ENCODE measurements around the gene TAPT1.

The TAPT1 gene

DNA sequence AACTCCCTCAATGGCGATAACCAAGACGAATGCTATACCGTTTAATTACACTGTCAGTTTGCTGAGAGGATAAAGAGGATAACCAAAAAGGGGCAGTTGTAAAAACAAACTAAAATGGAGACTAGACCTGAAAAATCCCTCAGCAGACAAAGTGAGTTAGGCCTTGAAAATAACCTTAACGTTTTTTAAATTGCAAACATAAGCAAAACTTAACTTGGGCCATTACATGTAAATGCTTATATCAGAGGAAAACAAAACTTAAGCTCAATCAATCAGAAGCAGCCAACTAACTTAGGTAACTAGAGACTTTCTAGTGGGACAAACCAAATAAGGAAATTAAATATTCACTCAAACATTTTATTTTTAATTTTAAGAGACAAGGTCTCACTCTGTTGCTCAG lies 17.0 kb upstream of the TAPT1 start:
- DNase-seq = no peak

DNA sequence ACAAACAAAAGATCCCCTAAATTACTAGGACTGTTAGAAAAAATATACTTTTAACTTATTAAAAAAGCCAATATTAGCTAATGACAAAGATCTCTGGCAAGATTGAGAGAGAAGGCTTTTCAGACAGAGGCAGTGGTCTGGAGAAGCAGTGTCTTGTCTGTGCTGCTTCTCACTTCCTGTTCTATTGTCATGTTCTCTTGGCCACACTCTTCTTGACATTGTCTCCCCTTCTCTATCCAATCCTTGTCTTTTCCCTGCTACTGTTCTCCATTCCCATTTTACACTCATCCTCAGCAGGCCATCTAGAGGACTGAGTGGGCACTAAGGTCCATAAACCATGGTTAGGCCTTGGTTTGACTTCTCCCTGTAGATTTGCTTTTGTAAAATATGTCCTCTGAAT lies 14.0 kb upstream of the TAPT1 start:
- no peak for DNase-seq

DNA sequence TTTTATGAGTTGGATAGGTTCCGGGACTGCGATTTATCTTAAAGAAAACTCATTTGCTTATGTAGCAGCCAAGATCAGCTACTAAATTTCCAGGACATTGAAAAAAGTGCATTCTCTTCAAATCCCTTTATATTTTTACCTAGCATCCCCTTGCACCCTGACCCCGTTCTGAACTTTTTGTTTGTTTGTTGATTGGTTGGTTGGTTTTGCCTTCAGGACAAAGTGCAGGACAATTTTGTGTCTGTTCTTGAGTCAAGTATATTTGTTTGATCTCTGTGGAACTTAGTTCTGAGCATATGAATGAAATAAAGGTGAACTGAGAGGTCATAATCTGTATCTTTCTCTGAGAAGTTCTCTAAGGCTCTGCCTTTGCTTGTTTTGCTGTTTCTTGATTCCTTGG lies 12.8 kb upstream of the TAPT1 start:
- DNase-seq = no peak

DNA sequence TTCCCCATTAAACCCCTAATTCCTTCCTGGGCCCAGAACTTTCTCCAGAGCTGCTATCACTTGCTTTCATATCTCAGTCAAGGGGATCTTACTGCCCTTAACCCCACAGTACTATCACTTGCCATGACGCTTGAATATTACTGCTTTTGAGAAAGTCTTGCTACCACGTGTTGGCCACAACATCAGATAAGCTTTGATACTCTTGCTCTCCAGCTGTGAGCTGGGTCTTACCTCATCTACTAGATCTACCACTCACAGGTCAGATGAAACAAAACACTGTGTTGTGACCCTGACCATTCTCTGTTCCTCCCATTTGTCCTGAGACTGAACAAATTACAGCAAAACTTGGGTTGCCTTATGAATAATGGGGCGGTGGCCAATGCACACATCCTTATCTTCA lies 12.1 kb upstream of the TAPT1 start:
- no peak for DNase-seq

DNA sequence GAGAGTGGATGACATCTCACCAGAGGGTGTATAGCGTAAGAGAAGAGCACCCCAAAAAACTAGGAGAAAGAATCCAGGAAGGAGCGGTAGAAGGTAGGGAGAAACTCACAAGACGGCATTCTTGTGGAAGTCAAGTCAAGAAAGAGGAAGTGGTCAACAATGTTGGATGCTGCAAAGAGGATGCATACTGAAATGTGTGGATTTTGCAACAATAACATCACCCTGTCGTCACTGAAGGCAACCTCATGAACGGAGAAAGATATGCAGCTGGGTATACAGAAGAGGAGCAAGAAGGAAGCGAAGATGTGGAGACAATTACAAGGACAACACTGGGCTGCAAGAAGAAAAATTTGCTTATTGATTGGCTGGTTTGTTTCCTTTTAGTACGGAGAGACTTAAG lies 11.4 kb upstream of the TAPT1 start:
- no peak for DNase-seq

DNA sequence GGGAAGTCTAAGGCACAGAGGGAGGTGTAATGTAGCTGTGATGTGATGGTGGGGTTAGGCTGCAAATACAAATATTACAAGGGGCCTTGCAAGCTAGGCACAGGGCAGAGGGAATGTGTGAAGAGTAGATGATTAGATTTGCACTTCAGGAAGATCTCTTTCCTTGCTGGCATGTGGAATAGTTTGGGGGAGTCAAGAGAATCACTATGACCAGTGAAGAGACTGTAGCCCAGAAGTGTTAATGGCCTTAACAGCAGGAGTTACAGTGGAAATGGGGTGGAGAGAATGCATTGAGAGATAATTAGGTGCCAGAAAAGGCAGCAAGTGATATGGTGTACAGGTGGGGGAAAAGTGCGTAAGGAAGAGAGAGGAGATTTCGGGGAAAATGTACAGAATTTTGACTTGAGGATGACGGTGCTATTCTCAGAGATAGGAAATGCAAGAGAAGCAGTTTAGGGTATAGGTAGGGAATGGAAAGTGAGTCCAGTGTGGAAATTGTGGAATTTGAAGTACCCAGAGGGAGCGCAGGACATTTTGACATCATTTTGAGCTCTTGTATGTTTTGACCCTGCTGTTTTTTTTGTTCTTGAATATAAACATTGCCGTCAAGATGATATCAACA lies 10.2 kb upstream of the TAPT1 start:
- DNase-seq = no peak

DNA sequence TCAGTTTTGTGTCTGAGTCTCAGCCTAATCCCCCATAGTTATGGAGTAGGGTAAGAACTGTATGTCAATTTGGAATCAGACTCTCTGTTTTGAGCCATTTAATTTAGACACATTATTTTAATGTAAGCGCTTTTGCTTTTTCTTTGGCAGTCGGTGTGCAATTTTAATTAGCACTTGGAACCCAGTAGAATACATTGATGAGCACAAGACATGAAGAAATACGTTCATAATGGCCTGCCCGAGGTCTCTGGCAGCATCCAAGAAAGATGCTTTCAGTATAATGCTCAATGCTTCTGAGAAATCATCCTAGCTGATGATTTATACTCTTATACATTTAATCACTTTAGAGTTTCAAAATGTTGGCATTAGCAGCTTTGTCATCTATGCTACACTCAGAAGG lies 8.9 kb upstream of the TAPT1 start:
- no peak for DNase-seq

DNA sequence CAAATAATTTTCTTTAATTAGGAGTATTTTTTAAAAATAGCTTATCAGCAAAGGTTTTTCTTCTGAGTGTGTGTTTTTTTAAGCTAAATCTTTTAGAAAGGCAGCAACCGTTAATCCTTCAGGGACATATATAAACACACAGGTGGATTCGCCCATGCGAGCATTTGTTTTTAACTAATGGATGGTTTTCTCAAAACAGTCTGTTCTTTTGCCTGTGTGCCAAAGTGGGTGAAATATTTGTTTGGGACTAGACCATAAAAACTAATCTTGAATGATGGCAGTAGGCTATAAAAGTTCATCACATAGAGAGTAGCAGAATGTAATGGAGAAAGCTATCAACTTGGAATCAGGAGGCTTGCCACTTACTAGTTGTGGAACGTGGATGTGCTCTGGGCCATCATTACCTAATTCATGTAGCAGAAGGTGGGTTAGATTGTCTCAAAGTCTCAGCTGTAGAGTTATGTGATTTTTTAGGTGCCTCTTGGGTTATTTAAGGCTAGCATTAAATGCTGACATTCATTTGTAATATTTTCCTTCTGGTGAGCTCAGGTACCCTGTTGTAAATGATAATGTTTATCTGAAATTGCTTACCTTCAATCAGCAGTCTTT lies 7.4 kb upstream of the TAPT1 start:
- DNase-seq = no peak

DNA sequence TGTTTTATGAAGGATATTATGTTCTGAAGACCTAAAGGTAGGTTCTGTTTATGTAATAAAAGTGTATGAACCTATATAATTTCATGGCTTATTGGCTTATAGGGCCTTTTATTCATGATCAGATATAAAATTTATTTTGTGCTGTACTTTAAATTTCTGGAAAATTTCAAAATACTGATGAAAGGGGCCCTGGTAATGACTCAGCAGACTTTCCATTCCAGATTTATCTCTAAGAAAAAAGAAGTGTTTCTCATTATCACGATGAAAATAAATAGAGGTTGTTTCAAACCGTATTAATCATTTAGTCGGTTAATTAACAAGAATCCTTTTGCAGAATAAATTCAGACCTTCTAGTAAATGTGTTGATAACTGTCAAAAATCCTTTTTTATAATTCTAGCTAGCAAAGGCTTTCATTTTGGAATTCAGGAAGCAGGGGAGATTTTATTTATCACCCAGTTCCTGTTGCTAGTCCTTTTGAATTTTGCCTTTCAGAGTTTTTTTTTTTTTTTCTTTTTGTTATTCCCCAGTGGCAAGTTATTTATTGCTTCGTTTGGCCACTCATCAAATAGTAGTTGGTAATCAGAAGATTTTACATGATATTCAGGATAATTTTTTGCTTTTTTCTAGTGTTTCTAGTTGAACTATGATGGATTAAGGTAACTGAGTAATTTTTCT lies 5.4 kb upstream of the TAPT1 start:
- DNase-seq = no peak

DNA sequence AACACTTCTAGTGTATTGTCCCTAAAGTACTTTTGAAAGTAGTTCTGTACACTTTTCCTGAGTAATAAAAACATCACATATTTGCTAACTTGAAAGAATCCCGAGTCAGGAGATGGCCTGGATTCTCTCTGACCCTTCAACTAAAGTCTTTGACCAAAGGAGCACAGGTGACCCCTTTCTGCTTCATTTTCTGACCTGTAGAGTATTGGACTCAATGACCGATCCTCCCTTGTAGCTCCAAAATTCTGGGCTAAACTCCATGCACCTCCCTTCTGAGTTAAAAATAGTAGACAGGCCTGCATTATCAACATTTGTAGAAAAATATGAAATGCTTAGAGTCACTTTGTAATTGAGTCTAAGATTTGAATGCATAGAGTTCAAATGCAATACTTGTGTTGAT lies 4.0 kb upstream of the TAPT1 start:
- DNase-seq = no peak

DNA sequence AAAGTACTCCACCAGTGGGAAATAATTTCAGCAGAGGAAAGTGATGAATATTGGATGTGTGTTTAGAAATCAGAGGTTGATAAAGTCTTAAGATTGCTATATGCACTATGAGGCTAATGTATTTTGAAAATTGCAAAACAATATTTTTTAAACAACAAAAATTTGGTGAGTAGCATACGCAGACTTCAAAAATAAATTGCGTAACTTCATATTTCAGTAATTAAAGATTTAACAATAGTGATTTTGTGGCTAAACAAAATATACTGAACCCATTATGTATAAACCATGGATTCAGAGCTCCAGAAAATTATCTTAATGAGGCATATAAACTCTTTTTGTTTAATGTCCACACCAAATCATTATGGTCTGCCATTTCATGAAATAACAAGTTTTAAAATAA lies 3.3 kb upstream of the TAPT1 start:
- DNase-seq = no peak

DNA sequence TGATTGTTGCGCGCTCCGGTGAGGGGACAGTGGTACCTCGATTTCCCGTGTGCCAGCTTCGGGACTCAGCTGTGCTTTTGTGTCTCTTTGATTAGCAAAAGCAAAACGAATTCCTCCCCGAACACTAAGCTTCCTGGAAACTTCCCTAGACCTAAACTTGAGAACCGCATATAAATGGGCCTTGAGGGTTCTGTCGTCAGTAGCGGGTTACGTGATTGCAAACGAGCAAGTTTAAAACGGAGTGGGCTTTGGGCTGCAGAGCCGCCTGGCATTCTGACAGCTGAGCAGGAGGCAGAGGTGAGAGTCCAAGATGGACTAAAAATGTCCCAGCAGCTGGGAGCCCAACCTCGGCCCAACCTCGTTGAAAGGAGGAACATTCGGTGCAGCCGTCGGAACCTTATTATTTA lies 1.2 kb upstream of the TAPT1 start:
- no peak for DNase-seq

DNA sequence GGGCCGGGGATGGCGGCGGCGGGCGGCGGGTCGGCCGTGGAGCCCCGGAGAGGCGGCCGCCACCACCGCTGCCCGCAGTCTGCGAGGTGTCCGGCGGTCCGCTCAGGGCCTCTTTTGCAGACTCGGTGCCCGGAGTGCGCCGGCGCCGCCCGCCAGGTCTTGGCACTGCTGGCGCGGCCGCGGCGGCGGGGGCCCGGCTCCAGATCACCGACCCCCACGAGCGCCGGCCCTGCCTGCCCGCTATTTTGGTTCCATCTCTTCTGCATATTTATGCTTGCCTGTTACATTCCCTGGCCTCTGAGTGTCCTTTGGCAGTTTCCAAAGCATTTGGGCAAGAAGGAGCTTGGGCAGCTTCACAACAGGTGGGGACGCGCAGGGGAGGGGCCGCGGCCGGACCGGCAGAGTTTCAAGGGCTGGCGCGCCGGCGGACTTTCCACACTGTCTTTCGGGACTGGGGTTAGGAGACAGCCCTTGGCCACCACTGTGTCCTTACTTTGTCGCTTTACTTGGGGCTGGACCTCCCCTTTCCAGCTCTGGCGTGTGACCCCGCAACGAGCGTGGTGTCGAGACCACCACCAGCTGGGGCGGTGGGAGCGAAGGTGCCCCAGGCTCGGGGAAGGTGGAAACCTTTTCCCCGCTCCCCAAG lies 668 bp upstream of the TAPT1 start:
- DNase-seq = peak; percentile 75

DNA sequence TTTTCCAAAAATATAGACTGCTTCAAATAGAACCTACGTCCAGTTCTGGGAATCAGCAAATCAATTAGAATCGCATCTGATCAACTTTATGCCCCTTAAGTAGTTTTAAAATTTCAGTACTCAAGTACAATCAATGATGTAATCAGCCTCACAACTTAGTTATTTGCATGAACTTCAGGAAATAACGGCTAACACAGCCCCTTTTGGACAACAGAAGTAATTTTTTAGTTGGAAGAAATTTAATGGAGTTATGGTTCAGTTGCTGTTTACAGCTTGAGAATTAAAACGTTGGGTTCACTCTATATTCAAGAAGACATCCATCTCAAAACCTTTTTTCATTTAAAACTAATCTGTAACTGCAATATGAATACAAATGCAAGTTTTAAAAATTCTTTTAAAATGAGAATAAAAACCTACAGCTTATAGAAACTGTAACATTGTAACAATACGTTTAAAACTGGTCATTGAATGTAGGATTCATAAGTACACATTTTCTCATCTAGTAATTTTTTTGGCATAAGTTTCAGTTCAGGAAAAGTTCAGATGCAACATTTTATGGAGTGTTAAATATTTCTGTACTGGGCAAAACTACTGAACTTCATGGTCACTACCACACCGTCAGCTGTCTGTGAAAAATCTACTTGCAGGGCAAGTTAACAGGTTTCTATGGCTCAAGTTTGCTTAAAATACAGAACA lies 956 bp downstream of the TAPT1 start:
- no peak for DNase-seq

DNA sequence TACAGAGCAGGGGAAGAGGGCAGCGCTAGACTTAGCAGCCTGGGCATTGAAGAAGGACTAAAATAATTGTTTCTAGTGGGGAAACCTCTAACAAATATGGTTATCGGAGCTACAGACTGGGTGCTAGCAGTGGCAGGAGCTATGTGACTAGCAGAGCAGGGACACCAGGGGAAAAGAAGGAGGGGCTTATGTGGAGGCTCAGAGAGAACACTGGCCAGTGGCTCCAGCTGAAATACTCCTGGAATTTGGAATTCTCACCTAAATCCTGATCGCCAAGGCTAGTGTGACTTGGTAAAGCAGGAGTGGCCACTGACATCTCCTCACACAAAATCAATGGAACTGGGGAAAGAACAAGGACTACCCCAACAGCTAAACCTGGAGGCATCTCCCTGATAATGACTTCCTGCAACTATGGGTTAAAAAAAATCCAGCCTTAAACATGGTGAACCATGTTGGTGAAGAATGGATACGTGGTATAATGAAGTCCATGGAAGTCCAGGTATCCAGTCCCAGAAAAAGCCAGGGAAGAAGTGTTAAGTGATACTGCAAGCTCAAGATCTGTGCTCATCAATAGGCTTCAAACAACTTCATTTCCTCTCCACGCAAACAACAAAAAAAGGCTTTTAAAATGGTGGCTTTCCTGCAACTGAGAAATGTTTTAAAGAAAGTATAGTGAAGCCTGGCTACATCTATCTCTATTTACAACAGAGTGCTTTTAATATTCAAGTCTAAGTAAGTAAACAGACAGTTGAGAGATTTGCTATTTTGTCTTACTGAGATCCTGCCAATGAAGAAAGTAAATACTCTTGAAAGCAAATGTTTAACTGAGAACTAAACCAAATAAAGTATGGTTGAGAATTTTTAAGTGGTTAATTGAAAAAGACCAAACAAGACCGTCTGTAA lies 1.8 kb downstream of the TAPT1 start:
- DNase-seq = no peak

DNA sequence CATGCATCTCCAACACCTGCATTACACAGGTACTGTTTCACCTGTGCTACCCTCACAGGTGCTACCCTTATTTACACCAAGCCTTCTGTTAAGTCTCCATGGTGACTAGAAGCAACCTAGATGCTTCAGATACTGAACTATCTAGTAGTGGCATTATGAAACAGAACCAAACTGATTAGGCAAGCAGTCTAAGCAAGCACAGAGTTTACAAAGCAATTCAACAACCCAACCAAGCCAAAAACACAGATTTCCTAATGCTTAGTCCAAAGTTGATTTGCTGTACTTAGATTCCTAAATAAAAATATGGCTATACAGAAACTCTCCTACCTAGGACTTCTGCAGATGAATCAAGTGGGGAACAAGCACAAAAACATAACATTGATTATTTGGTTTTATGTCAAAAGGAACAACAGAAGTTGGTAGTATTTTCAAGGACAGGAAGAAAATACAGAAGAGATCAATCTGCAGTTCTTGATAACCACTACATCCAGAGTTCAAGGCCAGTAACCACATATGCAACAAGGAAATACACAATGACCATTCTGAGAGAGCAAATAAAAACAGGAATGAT lies 3.2 kb downstream of the TAPT1 start:
- no peak for DNase-seq

DNA sequence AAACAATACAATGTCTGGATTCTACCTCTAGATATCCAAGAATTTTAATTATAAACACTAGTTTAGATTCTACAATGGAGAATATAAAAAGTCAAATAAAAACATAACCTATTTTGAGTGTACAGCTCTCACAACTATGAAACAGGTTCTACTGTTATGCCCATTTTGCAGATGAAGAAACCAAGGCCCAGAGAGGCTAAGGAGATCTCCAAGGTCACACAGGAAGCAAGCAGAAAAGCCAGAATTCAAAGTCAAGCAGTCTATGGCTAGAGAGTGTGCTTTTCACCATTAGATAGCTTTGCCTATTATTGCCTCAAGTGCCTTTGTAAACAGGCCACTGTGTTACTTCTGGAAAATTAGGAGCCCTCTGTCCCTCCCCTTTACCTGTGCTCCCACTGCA lies 7.3 kb downstream of the TAPT1 start:
- no peak for DNase-seq

DNA sequence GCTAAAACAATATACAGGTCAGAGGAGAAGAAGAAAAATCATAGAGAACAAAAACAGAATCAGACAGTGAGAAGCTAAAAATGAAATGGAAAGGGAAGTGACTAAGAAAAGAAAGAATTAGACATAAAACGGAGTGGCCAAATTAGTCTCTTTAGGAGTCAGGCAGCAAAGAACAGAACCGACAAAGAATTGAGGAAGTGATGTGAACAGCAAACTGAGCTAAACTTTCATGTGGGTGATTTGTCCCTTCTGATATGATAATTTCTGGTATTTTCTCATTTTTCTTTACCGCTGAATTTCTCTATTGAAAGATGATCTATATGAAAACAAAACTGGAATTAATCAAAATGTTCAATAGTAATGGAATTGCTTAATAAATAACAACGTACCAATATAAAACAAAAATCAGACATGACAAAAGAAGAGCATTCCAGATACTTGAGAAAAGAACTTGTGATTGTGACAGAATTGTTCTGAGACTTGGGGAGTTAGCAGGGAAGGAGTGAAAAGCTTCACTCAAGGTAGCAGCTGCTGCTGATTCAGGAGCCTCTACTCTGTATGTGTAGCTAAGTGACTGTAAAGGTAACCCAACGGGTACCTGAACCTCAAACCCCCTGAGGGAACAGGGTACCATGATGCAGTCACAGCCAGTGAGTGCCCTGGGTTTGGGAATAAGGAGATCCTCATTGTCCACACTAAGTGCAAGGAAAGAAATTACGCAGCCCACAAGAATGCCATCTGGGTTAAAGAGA lies 8.8 kb downstream of the TAPT1 start:
- DNase-seq = no peak

DNA sequence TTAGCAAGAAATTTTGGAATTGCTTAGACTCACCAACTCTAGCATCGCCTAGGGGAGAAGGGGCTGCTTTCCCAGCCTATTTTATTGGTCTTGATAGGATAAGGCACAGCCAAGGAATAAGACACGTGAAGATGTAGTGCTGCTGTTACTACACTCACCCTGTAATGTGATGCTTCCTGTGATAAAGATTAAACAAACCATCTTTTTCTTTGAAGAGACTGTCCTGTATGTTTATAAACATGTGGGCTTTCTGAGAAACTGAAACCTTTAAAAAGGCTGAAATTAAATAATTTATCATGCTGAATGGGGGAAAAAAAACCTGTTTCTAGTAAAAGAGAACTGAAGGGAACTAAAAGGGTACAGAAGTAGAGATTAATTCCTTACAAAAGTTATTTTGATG lies 13.2 kb downstream of the TAPT1 start:
- no peak for DNase-seq

DNA sequence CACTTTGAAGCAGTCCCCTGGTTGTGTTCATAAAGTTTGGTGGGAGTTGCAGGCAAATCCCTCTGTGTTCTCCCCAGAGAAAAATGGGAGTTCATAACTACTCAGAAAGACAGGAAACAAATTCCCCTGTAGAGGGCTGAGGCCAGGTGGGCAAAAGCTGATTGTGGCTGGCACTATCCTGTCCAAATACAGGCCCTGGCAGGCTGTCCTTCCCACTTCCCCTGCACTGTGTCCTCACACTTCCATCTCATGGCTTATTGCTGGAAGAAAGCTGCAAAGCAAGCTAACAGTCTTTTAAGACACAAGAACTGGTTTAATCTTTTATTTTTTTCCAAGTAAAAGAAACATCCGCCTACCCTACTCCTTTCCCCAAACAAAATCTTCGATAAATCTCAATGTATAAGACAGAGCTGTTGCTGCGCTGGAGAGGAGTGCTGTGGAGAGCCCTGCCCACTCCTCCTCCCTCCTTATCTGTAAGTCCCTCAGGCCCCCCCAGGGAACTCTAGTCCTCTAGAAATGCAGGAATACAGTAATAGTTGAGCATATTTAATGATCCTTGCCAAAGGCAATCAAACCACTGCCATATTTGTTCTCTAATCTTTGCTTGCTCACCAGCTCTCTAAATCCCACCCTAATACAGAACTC lies 14.0 kb downstream of the TAPT1 start:
- DNase-seq = no peak

DNA sequence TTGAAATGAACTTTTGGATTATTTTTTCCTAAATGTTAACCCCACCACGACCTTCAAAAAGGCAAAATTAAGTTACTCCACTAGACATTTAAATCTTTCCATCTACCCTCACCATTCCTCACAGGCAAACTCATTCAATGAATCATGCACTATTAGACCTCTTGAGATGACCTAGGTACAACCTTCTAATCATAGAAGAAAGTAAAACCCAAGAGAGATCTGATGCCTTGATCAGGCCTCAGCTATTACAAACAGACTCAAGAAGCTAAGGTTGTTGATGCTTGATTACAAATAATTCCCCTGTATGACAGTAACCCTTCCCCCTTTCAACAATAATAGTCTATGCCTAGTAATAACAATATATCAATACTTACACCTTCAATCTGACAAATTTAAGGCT lies 18.9 kb downstream of the TAPT1 start:
- DNase-seq = no peak
